T-cell (primary cell): ENCODE results near the gene TDP2. TPM values are rescaled to one million over a fixed set of nuclear protein-coding genes. Genes with fewer than 3 reads are reported as not detected.
"Not testable (repeated sequence)": the region's sequence is repeated elsewhere in the genome, so short reads cannot be mapped to it uniquely, and the experiment has no call there.

ENCODE experiments used
- ATAC-seq, 4 experiments: fragments of 200-7000 bp in 3 of 4; fragments of 150-1000 bp in 1 of 4; cut with Tn5 transposase; replicated peaks in 1 of 4; 1 replicate in 3 of 4; 2 replicates in 1 of 4; pipeline ENCODE4 v1.10.0; 2021; ENCODE audit warnings: moderate library complexity in 3 of 4, mild to moderate bottlenecking in 2 of 4, moderate number of reproducible peaks in 1 of 4
- CTCF ChIA-PET, 2 donors: fragments of 300-600 bp; sonication (Branson Sonifier 250); formaldehyde crosslinking; loops; one replicate each; lab custom pipeline; 2022; ENCODE audit warnings: antibody characterized with exemption in 2 of 2; lab: Charles Lee
- POLR2A ChIA-PET, 2 donors: fragments of 300-600 bp; sonication (Branson Sonifier 250); formaldehyde crosslinking; loops; one replicate each; lab custom pipeline; 2022; ENCODE audit warnings: antibody characterized with exemption in 2 of 2; lab: Charles Lee
- DNase-seq, 35 experiments: peaks; one replicate each; pipeline versions ENCODE4 v3.0.0 to v3.0.0-alpha.2; 2013 to 2023
- H3K27ac ChIP-seq: one replicate; pipeline ENCODE4 v1.5.1; 2013; ENCODE audit warnings: low read length
- H3K27me3 ChIP-seq, 2 experiments: replicated peaks in 1 of 2; 1 replicate in 1 of 2; 2 replicates in 1 of 2; pipeline versions ENCODE4 v1.6.1 to v1.7.0; 2013; ENCODE audit warnings: low read length in 1 of 2, mixed read lengths in 1 of 2; ENCODE audit not compliant: control insufficient read depth in 2 of 2, insufficient read depth in 2 of 2; ENCODE audit errors: extremely low read depth in 1 of 2
- H3K36me3 ChIP-seq, 2 donors: 1 replicate in 1 of 2; 2 replicates in 1 of 2; pipeline versions ENCODE4 v1.6.1 to v1.7.0; 2013; ENCODE audit warnings: low read length in 1 of 2; ENCODE audit not compliant: control insufficient read depth in 2 of 2, insufficient read depth in 1 of 2; ENCODE audit errors: extremely low read depth in 1 of 2
- H3K4me1 ChIP-seq, 2 experiments: 1 replicate in 1 of 2; 2 replicates in 1 of 2; pipeline versions ENCODE4 v1.6.1 to v1.7.0; 2013; ENCODE audit warnings: low read length in 2 of 2, mixed read lengths in 1 of 2; ENCODE audit not compliant: insufficient read depth in 2 of 2, control insufficient read depth in 1 of 2; ENCODE audit errors: extremely low read depth in 1 of 2
- H3K4me3 ChIP-seq, 2 donors: 1 replicate in 1 of 2; 2 replicates in 1 of 2; pipeline versions ENCODE4 v1.5.1 to v1.7.0; 2013; ENCODE audit warnings: mild to moderate bottlenecking in 2 of 2, low read length in 1 of 2, moderate library complexity in 1 of 2; ENCODE audit not compliant: control insufficient read depth in 1 of 2; ENCODE audit errors: extremely low read depth in 1 of 2
- H3K9me3 ChIP-seq: 2 replicates; pipeline ENCODE4 v1.7.0; 2013
- H3K27ac Mint-ChIP-seq, 2 donors: one replicate each; pipeline ENCODE4 v1.8.0; 2020 to 2021; ENCODE audit warnings: mild to moderate bottlenecking in 2 of 2, mixed read lengths in 2 of 2
- H3K27me3 Mint-ChIP-seq, 2 donors: one replicate each; pipeline ENCODE4 v1.8.0; 2021 to 2022; ENCODE audit warnings: mixed read lengths in 2 of 2
- H3K36me3 Mint-ChIP-seq: one replicate; pipeline ENCODE4 v1.8.0; 2021; ENCODE audit warnings: mixed read lengths
- H3K4me1 Mint-ChIP-seq, 3 donors: one replicate each; pipeline ENCODE4 v1.8.0; 2020 to 2022; ENCODE audit warnings: mixed read lengths in 3 of 3, mild to moderate bottlenecking in 1 of 3
- H3K4me3 Mint-ChIP-seq, 3 donors: one replicate each; pipeline ENCODE4 v1.8.0; 2020 to 2022; ENCODE audit warnings: mild to moderate bottlenecking in 3 of 3, mixed read lengths in 3 of 3, moderate library complexity in 3 of 3
- H3K9me3 Mint-ChIP-seq, 3 donors: one replicate each; pipeline ENCODE4 v1.8.0; 2020 to 2022; ENCODE audit warnings: mixed read lengths in 3 of 3
- WGBS: methylation state at CpG from one replicate; pipeline ENCODE4 v1.1.5; 2013; ENCODE audit warnings: missing lambda C conversion rate; ENCODE audit not compliant: insufficient coverage; 5-methylcytosine and 5-hydroxymethylcytosine counted together
- total RNA-seq, 35 experiments: library from RNA in 6 of 35; stranded (reverse) in 6 of 35; fragments of 120-200 nt in 1 of 35; gene quantifications; one replicate each; pipeline versions ENCODE4 v1.2.1 to v1.2.4 and lab custom pipeline; 2013 to 2026

The TDP2 gene
- total RNA-seq, 5 donors from 2014 or later (not counting 1 experiment from before 2014, with no cell fraction given): 45.7 to 56.5 (median 50.8) TPM

- POLR2A ChIA-PET: interaction anchor here (0.6 to 1.2 kb wide), 6 partner anchors 11 to 81 kb away, joined by 3 to 6 read pairs (median 4); partner anchors contain the start of gene C6orf62 (in 1 of the 2)
- Mint-ChIP-seq H3K27me3 (no peaks in the 10 kb centered on the region), H3K4me3 (peak overlapping the region; percentile 99 to 100 (median 100)), H3K9me3 (peaks cover 0 to 5% (median 5%) of the 10 kb centered on the region in 3 donors), H3K27ac (peak overlapping the region; percentile 97), H3K4me1 (peaks cover 74 to 76% (median 75%) of the 10 kb centered on the region in 3 donors), H3K36me3 (peaks cover 39% of the 10 kb centered on the region)
- H3K4me3 ChIP-seq: peak overlapping the region; percentile 78 to 89
- DNase-seq (peak in 15 of 35 experiments; percentile 12 to 47 (median 25)), ATAC-seq (peak; percentile 33 to 52 (median 46))
- peaks cover 20 to 24% of the 10 kb centered on the region in 2 experiments for H3K4me1 ChIP-seq
- no peaks in the 10 kb centered on the region for H3K27me3 ChIP-seq
- CTCF ChIA-PET: interaction anchor here (0.5 to 2.9 kb wide), 6 partner anchors 18 to 326 kb away, joined by 3 to 10 read pairs (median 3); no protein-coding TSS in a partner anchor
- peaks cover 3 to 28% of the 10 kb centered on the region in 2 donors for H3K36me3 ChIP-seq
- peak overlapping the region; percentile 65 for H3K27ac ChIP-seq
- under 1% methylated on average over 19 of the region's 26 CpGs for WGBS
- no peaks in the 10 kb centered on the region for H3K9me3 ChIP-seq
Observed at GRCh38 chr6:24666097-24666640, 530 bp downstream of the TDP2 start.

DNA sequence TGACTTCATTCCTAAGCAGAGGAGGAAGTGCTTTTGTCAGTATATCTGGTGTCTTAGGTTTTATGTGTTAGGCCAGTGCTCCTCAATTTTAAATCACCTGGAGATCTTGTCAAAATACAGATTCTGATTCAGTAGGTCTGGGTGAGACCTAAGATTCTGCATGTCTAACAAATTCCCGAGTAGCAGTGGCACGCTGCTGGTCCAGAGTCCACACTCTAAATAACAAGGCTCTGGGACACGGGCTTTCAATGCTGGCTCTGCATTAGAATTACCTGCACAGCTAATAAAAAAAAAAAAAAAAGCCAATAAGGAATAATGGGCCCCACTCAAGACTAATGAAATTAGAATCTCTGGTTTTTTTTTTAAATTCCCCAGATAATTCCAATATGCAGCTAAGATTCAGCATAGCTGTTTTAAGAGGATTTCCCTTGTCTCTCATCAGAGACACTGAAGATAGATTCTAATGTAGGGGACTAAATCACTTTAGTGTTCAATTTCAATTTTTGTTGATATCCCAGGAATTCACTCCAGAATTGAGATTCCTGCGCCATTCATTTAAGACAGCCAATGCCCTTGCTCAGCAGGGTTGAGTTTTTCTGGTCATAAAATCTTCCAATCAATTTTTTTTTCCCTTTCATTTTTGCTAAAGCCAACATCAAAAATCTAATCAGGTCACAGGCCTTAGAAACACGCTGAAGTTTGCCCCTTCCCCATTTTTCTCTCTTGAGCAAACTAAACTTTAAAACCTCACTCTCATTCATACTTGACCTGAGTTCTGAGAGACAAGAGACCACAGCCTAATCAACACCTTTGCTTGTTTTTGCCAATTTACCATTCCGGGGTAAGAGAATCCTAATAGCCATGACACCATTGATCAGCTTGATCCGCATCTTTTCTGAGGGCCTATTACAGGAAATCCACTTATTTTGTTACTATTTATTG, 2.4 kb downstream of the TDP2 start:
- H3K36me3 ChIP-seq: peaks cover 3 to 30% of the 10 kb centered on the region in 2 donors
- no peaks in the 10 kb centered on the region for H3K9me3 ChIP-seq
- DNase-seq: no peak
- H3K4me3 ChIP-seq: no peak overlapping the region
- no peaks in the 10 kb centered on the region for H3K27me3 ChIP-seq
- Mint-ChIP-seq H3K9me3 (no peaks in the 10 kb centered on the region), H3K36me3 (peaks cover 37% of the 10 kb centered on the region), H3K4me3 (peak overlapping the region; percentile 99 to 100 (median 100)), H3K4me1 (peaks cover 81 to 91% (median 86%) of the 10 kb centered on the region in 3 donors), H3K27ac (peak overlapping the region in 1 of 2 donors; percentile 13), H3K27me3 (no peaks in the 10 kb centered on the region)
- peaks cover 20 to 24% of the 10 kb centered on the region in 2 experiments for H3K4me1 ChIP-seq
- no peak for ATAC-seq
- CTCF ChIA-PET: interaction anchor here in 1 of 2 donors (2.9 kb wide), 1 partner anchor 83 kb away, joined by 10 read pairs; no protein-coding TSS in a partner anchor
- WGBS: 91% methylated on average over 4 of the region's 7 CpGs
- no peak overlapping the region for H3K27ac ChIP-seq
- POLR2A ChIA-PET: interaction anchor here (0.6 to 0.8 kb wide), 5 partner anchors 16 to 517 kb away, joined by 3 to 6 read pairs (median 3); no protein-coding TSS in a partner anchor

- Mint-ChIP-seq H3K27me3 (no peaks in the 10 kb centered on the region), H3K4me3 (peak overlapping the region in 1 of 3 donors; percentile 30), H3K27ac (no peak overlapping the region), H3K4me1 (peaks cover 75 to 92% (median 85%) of the 10 kb centered on the region in 3 donors), H3K36me3 (peaks cover 37% of the 10 kb centered on the region), H3K9me3 (no peaks in the 10 kb centered on the region)
- DNase-seq (no peak), ATAC-seq (no peak)
- H3K27me3 ChIP-seq: no peaks in the 10 kb centered on the region
- no CpG with 5 or more reads among the region's 1 CpG for WGBS
- peaks cover 3 to 37% of the 10 kb centered on the region in 2 donors for H3K36me3 ChIP-seq
- ChIA-PET CTCF (interaction anchor here in 1 of 2 donors (0.9 kb wide), 1 partner anchor 34 kb away, joined by 5 read pairs; no protein-coding TSS in a partner anchor), POLR2A (interaction anchor here in 1 of 2 donors (0.6 kb wide), 1 partner anchor 13 kb away, joined by 3 read pairs; no protein-coding TSS in a partner anchor)
- H3K4me1 ChIP-seq: peaks cover 20% of the 10 kb centered on the region in 2 experiments
- H3K27ac ChIP-seq: no peak overlapping the region
- H3K4me3 ChIP-seq: no peak overlapping the region
- H3K9me3 ChIP-seq: no peaks in the 10 kb centered on the region
Observed at GRCh38 chr6:24663189-24663588, 3.5 kb downstream of the TDP2 start.

DNA sequence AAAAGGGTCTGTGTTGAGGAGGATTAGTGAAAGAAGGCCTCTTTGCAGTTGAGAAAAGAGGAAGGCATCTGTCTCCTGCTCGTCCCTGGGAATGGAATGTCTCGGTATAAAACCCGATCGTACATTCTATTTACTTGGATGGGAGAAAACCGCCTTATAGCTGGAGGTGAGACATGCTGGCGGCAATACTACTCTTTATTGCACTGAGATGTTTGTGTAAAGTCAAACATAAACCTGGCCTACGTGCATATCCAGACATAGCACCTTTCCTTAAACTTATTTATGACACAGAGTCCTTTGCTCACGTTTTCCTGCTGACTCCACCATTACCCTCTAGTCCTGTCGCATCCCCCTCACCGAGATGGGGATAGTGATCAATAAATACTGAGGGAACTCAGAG, 4.5 kb downstream of the TDP2 start:
- H3K36me3 ChIP-seq: peaks cover 3 to 38% of the 10 kb centered on the region in 2 donors
- no peak overlapping the region for H3K4me3 Mint-ChIP-seq
- POLR2A ChIA-PET: no interaction called here
- H3K4me1 Mint-ChIP-seq: peaks cover 76 to 90% (median 82%) of the 10 kb centered on the region in 3 donors
- peaks cover 12 to 15% of the 10 kb centered on the region in 2 experiments for H3K4me1 ChIP-seq
- H3K4me3 ChIP-seq: no peak overlapping the region
- H3K27ac ChIP-seq: no peak overlapping the region
- H3K27me3 Mint-ChIP-seq: no peaks in the 10 kb centered on the region
- H3K9me3 Mint-ChIP-seq: no peaks in the 10 kb centered on the region
- H3K27ac Mint-ChIP-seq: no peak overlapping the region
- DNase-seq (no peak), ATAC-seq (no peak)
- no CpG with 5 or more reads among the region's 10 CpGs for WGBS
- CTCF ChIA-PET: no interaction called here
- no peaks in the 10 kb centered on the region for H3K9me3 ChIP-seq
- H3K27me3 ChIP-seq: no peaks in the 10 kb centered on the region
- peaks cover 43% of the 10 kb centered on the region for H3K36me3 Mint-ChIP-seq

DNA sequence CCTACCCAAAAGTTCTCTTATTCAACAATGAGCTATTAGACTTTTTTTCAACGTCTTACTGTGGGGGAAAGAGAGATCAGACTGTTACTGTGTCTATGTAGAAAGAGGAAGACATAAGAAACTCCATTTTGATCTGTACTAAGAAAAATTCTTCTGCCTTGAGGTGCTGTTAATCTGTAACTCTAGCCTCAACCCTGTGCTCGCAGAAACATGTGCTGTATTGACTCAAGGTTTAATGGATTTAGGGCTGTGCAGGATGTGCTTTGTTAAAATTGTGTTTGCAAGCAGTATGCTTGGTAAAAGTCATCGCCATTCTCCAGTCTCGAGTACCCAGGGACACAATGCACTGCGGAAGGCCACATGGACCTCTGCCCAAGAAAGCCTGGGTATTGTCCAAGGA, 4.9 kb downstream of the TDP2 start:
- H3K27ac ChIP-seq, POLR2A ChIA-PET, H3K4me3 Mint-ChIP-seq, H3K4me3 ChIP-seq, CTCF ChIA-PET, ATAC-seq, H3K27me3 ChIP-seq, H3K27ac Mint-ChIP-seq, DNase-seq, H3K9me3 Mint-ChIP-seq, H3K27me3 Mint-ChIP-seq, H3K9me3 ChIP-seq: not testable (repeated sequence)
- WGBS: 100% methylated on average over 3 of the region's 5 CpGs
- Mint-ChIP-seq H3K36me3 (peaks cover 43% of the 10 kb centered on the region), H3K4me1 (peaks cover 73 to 87% (median 79%) of the 10 kb centered on the region in 3 donors)
- H3K36me3 ChIP-seq: peaks cover 3 to 42% of the 10 kb centered on the region in 2 donors
- H3K4me1 ChIP-seq: peaks cover 12 to 14% of the 10 kb centered on the region in 2 experiments

DNA sequence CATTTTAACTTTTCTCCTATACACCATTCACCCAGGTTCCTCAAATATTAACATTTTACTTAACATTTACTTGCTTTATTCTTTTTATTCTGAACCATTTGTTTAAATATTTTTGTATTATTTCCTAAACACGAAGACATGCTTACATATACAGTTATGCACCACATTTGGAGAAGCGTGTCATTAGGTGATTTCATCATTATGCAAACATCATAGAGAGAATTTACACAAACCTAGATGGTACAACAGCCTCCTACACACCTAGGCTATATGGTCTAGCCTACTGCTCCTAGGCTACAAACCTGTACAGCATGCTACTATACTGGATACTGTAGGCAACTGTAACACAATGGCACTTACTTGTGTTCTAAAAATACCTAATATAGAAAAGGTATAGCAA, 6.6 kb downstream of the TDP2 start:
- no peak overlapping the region for H3K4me3 ChIP-seq
- H3K27me3 Mint-ChIP-seq: no peaks in the 10 kb centered on the region
- H3K36me3 ChIP-seq: peaks cover 3 to 45% of the 10 kb centered on the region in 2 donors
- ATAC-seq: no peak
- no peak overlapping the region for H3K27ac Mint-ChIP-seq
- H3K27ac ChIP-seq: no peak overlapping the region
- DNase-seq: no peak
- H3K4me1 Mint-ChIP-seq: peaks cover 73 to 88% (median 78%) of the 10 kb centered on the region in 3 donors
- H3K9me3 ChIP-seq: no peaks in the 10 kb centered on the region
- H3K9me3 Mint-ChIP-seq: no peaks in the 10 kb centered on the region
- H3K4me1 ChIP-seq: peaks cover 5 to 7% of the 10 kb centered on the region in 2 experiments
- ChIA-PET POLR2A (no interaction called here), CTCF (no interaction called here)
- H3K27me3 ChIP-seq: no peaks in the 10 kb centered on the region
- H3K4me3 Mint-ChIP-seq: no peak overlapping the region
- peaks cover 51% of the 10 kb centered on the region for H3K36me3 Mint-ChIP-seq
- no CpG with 5 or more reads among the region's 2 CpGs for WGBS
